Astrocyte (in vitro differentiated cells and primary cell): ENCODE results near the gene RNU2-63P.

Experiments used
- CTCF ChIP-seq: IDR thresholded peaks from 2 replicates; pipeline ENCODE4 v1.5.1; 2011; ENCODE audit warnings: low read depth, mild to moderate bottlenecking, inconsistent platforms, low read length, moderate library complexity; ENCODE audit not compliant: insufficient read depth
- EZH2 ChIP-seq: IDR thresholded peaks from 2 replicates; pipeline ENCODE4 v1.6.1; 2012; ENCODE audit warnings: mild to moderate bottlenecking, low read length, inconsistent platforms; ENCODE audit not compliant: insufficient read depth

DNA sequence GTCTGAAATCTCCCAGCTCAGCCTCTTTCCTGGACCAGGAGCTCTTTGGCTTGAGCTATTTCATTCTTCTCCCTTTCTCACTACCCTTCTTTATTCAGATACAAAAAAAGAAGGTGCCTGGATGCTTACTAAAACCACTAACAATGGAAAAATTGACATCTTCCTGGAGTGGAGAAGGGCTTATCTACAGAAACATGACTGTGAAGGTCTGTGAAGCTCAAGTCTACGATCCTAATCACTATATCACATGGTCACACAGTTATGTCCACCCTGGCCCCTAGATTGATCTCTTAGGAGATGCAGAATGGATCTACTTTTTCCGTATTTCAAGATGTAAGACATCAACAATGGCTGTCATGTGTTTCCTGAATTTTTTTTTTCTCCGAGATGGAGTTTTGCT lies 44.9 kb upstream of the RNU2-63P start:
- TF ChIP-seq CTCF = no peak
- TF ChIP-seq EZH2 = no peak
